IPS-15b (cell line): ENCODE results near the gene RNASEH2A.
"Not testable (repeated sequence)": the region's sequence is repeated elsewhere in the genome, so short reads cannot be mapped to it uniquely, and the experiment has no call there.

Experiments
- H3K27me3 ChIP-seq: one replicate; pipeline ENCODE4 v1.6.1; 2013; ENCODE audit warnings: low read length; ENCODE audit not compliant: control insufficient read depth, insufficient read depth
- H3K36me3 ChIP-seq: one replicate; pipeline ENCODE4 v1.6.1; 2013; ENCODE audit warnings: low read length; ENCODE audit not compliant: control insufficient read depth, insufficient read depth
- H3K4me1 ChIP-seq: one replicate; pipeline ENCODE4 v1.6.1; 2013; ENCODE audit warnings: mild to moderate bottlenecking, low read length; ENCODE audit not compliant: control insufficient read depth, insufficient read depth
- H3K4me3 ChIP-seq: one replicate; pipeline ENCODE4 v1.5.1; 2013; ENCODE audit warnings: low read depth, low read length
- H3K9ac ChIP-seq: one replicate; pipeline ENCODE4 v1.6.1; 2013; ENCODE audit warnings: low read depth, mild to moderate bottlenecking, low read length
- H3K9me3 ChIP-seq: one replicate; pipeline ENCODE4 v1.6.1; 2013; ENCODE audit warnings: mild to moderate bottlenecking, low read length; ENCODE audit not compliant: control insufficient read depth, insufficient read depth

The RNASEH2A gene

DNA sequence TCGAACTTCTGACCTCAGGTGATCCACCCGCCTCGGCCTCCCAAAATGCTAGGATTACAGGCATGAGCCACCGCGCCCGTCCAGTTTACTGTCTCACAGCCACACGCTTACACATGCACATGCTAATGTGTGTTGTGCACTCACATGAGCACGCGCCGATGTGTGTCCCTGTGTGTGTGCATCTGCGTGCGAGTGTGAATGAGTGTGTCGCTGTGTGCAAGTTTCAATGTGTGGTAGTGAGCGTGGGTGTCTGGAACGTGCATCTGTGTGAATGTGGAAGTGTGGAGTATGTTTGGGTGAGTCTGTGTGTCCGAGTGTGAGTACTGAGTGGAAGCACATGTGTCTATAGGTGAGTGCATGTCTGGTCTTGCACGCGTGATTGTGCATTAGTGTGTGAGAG is 36.1 kb downstream of the RNASEH2A start:
- Histone ChIP-seq H3K9ac (no peak overlapping the region), H3K36me3 (no peaks in the 10 kb centered on the region), H3K4me3 (no peak overlapping the region), H3K9me3 (no peaks in the 10 kb centered on the region), H3K4me1 (peaks cover 3% of the 10 kb centered on the region), H3K27me3 (peaks cover 4% of the 10 kb centered on the region)

DNA sequence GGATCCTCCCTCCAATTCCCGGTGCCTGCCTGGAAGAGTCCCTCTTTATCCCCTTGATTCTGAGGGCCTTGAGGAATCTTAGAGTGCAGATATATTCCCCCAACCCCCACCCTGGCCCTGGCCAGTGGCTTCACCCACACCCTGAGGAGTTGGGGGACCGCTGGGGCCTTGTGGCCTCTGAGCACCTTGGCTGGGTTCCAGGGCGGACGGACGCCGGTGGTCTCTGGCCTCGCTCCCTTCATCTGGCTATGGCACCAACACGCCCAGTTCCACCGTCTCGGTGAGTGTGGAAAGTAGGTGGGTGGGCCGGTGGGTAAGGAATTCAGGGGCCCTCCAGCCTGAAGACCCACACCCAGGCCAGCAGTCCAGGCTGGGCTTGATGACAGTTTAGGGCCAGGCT is 36.9 kb downstream of the RNASEH2A start:
- H3K4me3 ChIP-seq: no peak overlapping the region
- H3K9ac ChIP-seq: no peak overlapping the region
- H3K4me1 ChIP-seq: peaks cover 5% of the 10 kb centered on the region
- H3K36me3 ChIP-seq: no peaks in the 10 kb centered on the region
- H3K9me3 ChIP-seq: no peaks in the 10 kb centered on the region
- H3K27me3 ChIP-seq: peaks cover 7% of the 10 kb centered on the region

DNA sequence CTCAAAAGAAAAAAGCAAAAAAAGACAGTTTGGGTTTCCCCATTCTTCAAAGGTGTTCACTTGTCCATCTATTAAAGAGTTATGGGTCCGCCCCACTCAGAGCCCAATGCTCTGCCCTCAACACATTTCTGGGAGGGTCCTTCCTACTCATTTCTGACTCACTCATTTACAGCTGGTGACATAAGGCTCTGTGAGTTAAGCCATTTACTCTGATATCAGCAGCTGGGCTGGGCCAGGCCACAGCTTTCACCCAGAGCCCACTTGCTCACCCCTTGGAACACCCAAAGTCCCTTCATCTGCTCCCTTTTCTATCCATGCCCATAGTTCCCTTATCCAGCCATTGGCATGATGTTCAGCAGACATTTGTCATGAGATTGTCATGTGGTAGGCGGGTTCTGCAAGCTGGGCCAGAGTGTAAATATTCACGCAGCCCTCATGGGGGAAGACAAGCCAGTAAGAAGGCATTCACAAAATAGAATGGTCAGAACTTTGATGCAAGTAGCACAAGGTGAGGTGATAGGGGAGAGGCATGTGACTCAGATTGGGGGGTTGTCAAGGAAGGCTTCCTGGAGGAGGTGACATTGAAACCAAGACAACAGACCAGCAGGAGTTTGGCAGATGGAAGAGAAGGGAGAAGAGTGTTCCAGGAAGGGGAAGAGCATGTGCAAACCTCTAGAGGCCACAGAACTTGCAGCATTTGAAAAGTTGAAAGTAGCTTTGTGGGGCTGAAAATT is 37.8 kb downstream of the RNASEH2A start:
- H3K4me1 ChIP-seq: peaks cover 5% of the 10 kb centered on the region
- H3K27me3 ChIP-seq: peaks cover 5% of the 10 kb centered on the region
- no peaks in the 10 kb centered on the region for H3K36me3 ChIP-seq
- H3K9me3 ChIP-seq: no peaks in the 10 kb centered on the region
- no peak overlapping the region for H3K9ac ChIP-seq
- H3K4me3 ChIP-seq: no peak overlapping the region

DNA sequence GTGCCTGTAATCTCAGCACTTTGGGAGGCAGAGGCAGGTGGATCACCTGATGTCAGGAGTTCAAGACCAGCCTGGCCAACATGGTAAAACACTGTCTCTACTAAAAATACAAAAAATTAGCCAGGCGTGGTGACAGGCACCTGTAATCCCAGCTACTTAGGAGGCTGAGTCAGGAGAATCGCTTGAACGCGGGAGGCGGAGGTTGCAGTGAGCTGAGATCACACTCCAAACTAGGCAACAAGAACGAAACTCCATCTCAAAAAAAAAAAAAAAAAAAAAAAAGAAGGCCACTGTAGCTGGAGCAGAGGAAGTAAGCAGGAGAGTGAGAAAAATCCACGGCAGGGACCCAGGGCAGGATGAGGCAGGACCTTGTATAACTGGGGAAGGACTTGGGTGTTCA is 40.2 kb downstream of the RNASEH2A start:
- H3K4me3 ChIP-seq, H3K27me3 ChIP-seq, H3K9me3 ChIP-seq, H3K9ac ChIP-seq, H3K36me3 ChIP-seq, H3K4me1 ChIP-seq: not testable (repeated sequence)

DNA sequence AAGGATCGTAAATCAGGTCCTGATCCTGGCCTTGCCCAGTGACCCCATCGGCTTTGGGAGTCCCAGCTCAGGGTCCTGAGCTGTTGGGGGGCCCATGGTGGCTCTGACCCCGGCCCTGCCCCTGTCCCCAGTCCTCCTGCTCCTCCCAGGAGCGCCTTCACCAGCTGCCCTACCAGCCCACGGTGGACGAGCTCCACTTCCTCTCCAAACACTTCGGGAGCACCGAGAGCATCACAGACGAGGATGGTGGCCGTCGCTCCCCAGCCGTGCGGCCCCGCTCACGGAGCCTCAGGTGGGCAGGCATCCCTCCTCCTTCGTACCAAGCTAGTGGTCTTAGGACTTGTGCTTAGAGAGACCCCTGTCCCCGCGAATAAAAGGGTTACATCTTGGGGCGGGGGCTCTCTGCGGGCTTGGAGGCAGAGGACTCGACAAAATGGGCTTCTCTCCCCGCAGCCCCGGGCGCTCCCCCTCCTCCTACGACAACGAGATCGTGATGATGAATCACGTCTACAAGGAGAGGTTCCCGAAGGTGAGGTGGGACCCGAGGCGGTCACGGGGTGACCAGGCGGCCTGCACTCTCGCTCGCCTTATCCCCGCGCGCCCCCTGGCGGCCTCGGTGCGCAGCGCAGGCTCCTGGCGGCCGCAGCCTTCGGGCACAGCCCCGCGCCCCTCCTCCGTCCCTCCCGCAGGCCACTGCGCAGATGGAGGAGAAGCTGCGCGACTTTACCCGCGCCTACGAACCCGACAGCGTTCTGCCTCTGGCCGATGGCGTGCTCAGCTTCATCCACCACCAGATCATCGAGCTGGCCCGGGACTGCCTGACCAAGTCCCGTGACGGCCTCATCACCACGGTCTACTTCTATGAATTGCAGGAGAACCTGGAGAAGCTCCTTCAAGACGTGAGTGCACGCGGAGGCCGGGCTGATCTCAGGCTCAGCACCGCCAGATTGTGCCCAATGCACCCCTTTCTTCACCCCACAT is 41.1 kb downstream of the RNASEH2A start:
- Histone ChIP-seq H3K4me3 (peak overlapping the region; percentile 39), H3K36me3 (peaks cover 2% of the 10 kb centered on the region), H3K27me3 (peaks cover 3% of the 10 kb centered on the region), H3K9me3 (no peaks in the 10 kb centered on the region), H3K9ac (no peak overlapping the region), H3K4me1 (peaks cover 2% of the 10 kb centered on the region)

DNA sequence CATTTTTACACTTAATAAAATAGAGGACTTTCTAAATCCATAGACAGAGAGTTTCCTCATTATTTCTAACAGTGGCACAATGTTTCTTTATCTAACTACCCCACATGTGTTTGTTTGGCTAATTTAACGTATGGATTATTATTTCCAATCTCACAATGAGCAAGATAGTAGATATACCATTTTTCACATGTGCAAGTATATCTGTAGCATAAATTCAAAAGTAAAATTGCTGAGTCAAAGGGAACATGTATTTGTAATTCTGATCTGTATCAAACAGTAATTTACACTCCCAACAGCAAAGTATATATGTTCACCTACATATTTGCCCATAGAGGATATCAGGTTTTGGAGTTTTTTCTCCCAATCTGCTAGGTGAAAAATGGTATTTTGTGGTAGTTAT is 50.3 kb downstream of the RNASEH2A start:
- Histone ChIP-seq H3K4me1 (no peaks in the 10 kb centered on the region), H3K27me3 (no peaks in the 10 kb centered on the region), H3K9me3 (no peaks in the 10 kb centered on the region), H3K4me3 (no peak overlapping the region), H3K36me3 (peaks cover 8% of the 10 kb centered on the region), H3K9ac (no peak overlapping the region)

DNA sequence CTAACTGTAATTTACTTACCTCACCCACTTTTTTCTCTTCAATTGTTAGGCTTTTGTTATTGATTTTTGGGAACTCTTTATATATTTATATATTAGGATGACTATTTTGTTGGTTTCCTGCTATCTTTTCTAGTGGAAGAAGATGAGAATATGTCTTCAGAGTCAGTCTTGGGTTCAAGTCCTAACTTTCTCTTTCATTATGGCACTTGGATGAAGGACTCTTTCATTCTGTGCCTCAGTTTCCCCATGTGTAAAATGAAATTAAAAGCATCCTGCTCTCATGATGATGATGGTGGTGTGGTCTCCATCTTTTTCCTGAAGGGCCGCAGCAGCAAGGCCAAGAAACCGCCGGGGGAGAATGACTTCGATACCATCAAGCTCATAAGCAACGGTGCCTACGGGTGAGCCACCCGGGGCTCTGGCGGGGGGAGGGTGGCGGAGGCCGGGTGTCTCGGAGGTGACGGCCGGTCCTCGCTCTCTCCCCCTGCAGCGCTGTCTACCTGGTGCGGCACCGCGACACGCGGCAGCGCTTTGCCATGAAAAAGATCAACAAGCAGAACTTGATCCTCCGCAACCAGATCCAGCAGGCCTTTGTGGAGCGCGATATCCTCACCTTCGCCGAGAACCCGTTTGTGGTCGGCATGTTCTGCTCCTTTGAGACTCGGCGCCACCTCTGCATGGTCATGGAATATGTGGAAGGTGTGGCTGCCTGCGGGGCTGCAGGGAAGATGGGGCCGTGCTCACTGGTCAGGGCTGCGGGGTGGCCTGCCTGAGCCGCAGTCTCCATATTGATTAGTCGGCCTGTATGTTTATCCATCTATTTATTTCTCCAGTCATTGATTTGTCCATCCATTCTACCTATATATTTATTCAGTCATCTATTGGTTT is 51.9 kb downstream of the RNASEH2A start:
- H3K36me3 ChIP-seq: peaks cover 6% of the 10 kb centered on the region
- no peak overlapping the region for H3K9ac ChIP-seq
- no peaks in the 10 kb centered on the region for H3K27me3 ChIP-seq
- H3K9me3 ChIP-seq: no peaks in the 10 kb centered on the region
- no peak overlapping the region for H3K4me3 ChIP-seq
- H3K4me1 ChIP-seq: no peaks in the 10 kb centered on the region

DNA sequence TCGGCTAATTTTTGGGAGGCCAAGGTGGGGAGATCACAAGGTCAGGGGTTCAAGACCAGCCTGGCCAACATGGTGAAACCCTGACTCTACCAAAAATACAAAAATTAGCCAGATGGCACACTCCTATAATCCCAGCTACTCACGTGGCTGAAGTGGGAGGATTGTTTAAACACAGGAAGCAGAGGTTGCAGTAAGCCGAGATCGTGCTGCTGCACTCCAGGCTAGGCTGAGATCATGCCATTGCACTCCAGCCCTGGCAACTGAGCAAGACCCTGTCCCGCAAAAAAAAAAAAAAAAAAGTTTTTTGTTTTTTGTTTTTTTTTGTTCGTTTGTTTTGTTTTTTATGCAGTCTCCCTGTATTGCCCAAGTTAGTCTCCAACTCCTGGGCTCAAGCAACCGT is 53.2 kb downstream of the RNASEH2A start:
- Histone ChIP-seq H3K36me3 (peaks cover 6% of the 10 kb centered on the region), H3K27me3 (no peaks in the 10 kb centered on the region), H3K9ac (no peak overlapping the region), H3K4me1 (no peaks in the 10 kb centered on the region), H3K9me3 (no peaks in the 10 kb centered on the region), H3K4me3 (no peak overlapping the region)
